Endodermal cell (in vitro differentiated cells): ENCODE results near the gene JAKMIP1. TPM values are rescaled to one million over a fixed set of nuclear protein-coding genes. Genes with fewer than 3 reads are reported as not detected.

Experiments
- DNase-seq: peaks from one replicate; pipeline ENCODE4 v3.0.0-alpha.2; 2017
- H3K27ac ChIP-seq: 2 replicates; pipeline ENCODE4 v1.5.1; 2013; ENCODE audit warnings: mild to moderate bottlenecking, low read depth, low read length, moderate library complexity
- H3K27me3 ChIP-seq: 2 replicates; pipeline ENCODE4 v1.6.1; 2013; ENCODE audit warnings: mild to moderate bottlenecking, low read length, moderate library complexity; ENCODE audit not compliant: insufficient read depth, control insufficient read depth, poor library complexity, severe bottlenecking
- H3K36me3 ChIP-seq: 2 replicates; pipeline ENCODE4 v1.7.0; 2013; ENCODE audit warnings: mild to moderate bottlenecking, low read length, moderate library complexity; ENCODE audit not compliant: control insufficient read depth, insufficient read depth
- H3K4me1 ChIP-seq: one replicate; pipeline ENCODE4 v1.7.0; 2013; ENCODE audit warnings: low read length; ENCODE audit not compliant: control insufficient read depth, insufficient read depth
- H3K4me3 ChIP-seq: 2 replicates; pipeline ENCODE4 v1.5.1; 2013; ENCODE audit warnings: mild to moderate bottlenecking, low read length, moderate library complexity
- H3K9ac ChIP-seq: 2 replicates; pipeline ENCODE4 v1.6.1; 2013; ENCODE audit warnings: mild to moderate bottlenecking, low read length, moderate library complexity; ENCODE audit not compliant: poor library complexity, severe bottlenecking; ENCODE audit errors: extremely low read depth
- H3K9me3 ChIP-seq: 2 replicates; pipeline ENCODE4 v1.6.1; 2013; ENCODE audit warnings: mild to moderate bottlenecking, low read length, moderate library complexity; ENCODE audit not compliant: control insufficient read depth
- H3K27ac Mint-ChIP-seq: 2 replicates; pipeline ENCODE4 v1.8.0; 2020; ENCODE audit warnings: mixed read lengths
- H3K27me3 Mint-ChIP-seq: 2 replicates; pipeline ENCODE4 v1.8.0; 2021; ENCODE audit warnings: mild to moderate bottlenecking, mixed read lengths; ENCODE audit not compliant: insufficient read depth
- H3K36me3 Mint-ChIP-seq: 2 replicates; pipeline ENCODE4 v1.8.0; 2020; ENCODE audit warnings: low read depth, mixed read lengths
- H3K4me1 Mint-ChIP-seq: 2 replicates; pipeline ENCODE4 v1.8.0; 2020; ENCODE audit warnings: mixed read lengths
- H3K4me3 Mint-ChIP-seq: 2 replicates; pipeline ENCODE4 v1.8.0; 2020; ENCODE audit warnings: mild to moderate bottlenecking, moderate library complexity, mixed read lengths
- H3K9me3 Mint-ChIP-seq: 2 replicates; pipeline ENCODE4 v1.8.0; 2020; ENCODE audit warnings: mild to moderate bottlenecking, mixed read lengths
- WGBS, 2 experiments: methylation state at CpG; one replicate each; pipeline versions ENCODE4 v1.1.5 to v1.1.7; 2013; ENCODE audit warnings: missing lambda C conversion rate in 2 of 2, mixed read lengths in 1 of 2; ENCODE audit not compliant: insufficient coverage in 1 of 2, insufficient read length in 1 of 2; 5-methylcytosine and 5-hydroxymethylcytosine counted together
- total RNA-seq, 2 donors: library from RNA; stranded (reverse); fragmentation: NEBNext Ultra II Directional in 1 of 2; extraction: Animal tissue kit (Norgen Biotek cat#: 25700) in 1 of 2; gene quantifications; 2 replicates in 1 of 2; 3 replicates in 1 of 2; pipeline ENCODE4 v1.2.1, GENCODE V29; 2021
- TF ChIP-seq, protein P1 (sequence below): fragments of 200-600 bp; sonication (generic); conservative IDR thresholded peaks from 2 replicates; pipeline ENCODE4 v1.5.0; 2021; ENCODE audit warnings: antibody characterized with exemption, mild to moderate bottlenecking

JAKMIP1 gene
- total RNA-seq, 2 donors from 2014 or later = 10.4 to 11.2 TPM

DNA sequence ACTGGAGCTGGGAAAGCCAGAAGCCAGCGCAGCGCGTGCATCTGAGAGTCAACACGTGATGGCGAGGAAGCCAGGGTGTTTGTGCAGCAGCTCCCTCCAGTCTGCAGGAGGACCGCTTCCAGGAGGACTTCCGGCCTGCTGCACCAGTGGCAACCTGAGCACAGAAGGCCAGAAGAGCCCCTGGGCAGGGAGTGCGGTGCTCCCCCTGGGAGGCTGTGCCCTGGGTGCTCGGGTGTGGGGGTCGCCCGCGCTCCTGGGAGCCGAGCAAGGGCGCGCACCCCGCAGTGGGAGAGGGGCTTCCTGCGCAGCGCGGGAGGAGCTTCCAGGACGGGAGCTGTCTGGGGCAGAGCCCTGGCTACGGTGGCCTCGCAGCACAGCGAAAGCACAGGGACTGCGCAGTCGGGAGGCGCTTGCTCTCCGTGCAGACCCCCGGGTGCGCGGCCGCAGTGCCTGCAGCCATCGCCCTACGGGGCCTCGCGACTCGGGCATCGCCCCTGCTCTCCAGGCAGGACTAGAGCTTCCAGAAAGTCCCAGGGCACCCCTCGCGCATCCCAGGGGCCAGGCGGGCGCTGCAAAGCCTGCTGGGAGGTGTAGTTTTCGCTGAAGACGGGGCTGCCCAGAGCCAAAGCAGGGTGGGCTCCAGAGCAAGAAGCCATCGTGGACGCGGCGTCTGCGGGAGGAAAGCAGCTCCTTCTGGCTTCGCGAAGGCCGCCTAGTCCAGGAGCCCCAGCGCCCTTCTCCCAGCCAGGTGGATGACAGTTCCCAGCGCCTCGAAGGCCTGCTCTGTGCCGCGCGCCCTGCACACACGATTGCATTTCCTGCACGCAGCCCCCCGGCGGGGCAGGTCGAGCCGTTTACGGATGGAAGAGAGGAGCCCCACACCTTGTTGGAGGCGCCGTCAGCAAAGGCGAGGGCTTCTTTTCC lies 45.2 kb upstream of the JAKMIP1 start:
- Mint-ChIP-seq H3K4me1 (peaks cover 13% of the 10 kb centered on the region), H3K36me3 (no peaks in the 10 kb centered on the region), H3K27ac (no peak overlapping the region), H3K27me3 (peaks cover 33% of the 10 kb centered on the region), H3K4me3 (peak overlapping the region; percentile 59), H3K9me3 (peaks cover 4% of the 10 kb centered on the region)
- 71 to 73% methylated on average over 35 to 67 of the region's 67 CpGs for WGBS, 2 experiments
- Histone ChIP-seq H3K4me3 (no peak overlapping the region), H3K9ac (no peak overlapping the region), H3K36me3 (no peaks in the 10 kb centered on the region), H3K9me3 (peaks cover 14% of the 10 kb centered on the region), H3K27ac (no peak overlapping the region), H3K4me1 (no peaks in the 10 kb centered on the region), H3K27me3 (no peaks in the 10 kb centered on the region)
- peak; percentile 90 for DNase-seq
- TF ChIP-seq, protein P1, sequence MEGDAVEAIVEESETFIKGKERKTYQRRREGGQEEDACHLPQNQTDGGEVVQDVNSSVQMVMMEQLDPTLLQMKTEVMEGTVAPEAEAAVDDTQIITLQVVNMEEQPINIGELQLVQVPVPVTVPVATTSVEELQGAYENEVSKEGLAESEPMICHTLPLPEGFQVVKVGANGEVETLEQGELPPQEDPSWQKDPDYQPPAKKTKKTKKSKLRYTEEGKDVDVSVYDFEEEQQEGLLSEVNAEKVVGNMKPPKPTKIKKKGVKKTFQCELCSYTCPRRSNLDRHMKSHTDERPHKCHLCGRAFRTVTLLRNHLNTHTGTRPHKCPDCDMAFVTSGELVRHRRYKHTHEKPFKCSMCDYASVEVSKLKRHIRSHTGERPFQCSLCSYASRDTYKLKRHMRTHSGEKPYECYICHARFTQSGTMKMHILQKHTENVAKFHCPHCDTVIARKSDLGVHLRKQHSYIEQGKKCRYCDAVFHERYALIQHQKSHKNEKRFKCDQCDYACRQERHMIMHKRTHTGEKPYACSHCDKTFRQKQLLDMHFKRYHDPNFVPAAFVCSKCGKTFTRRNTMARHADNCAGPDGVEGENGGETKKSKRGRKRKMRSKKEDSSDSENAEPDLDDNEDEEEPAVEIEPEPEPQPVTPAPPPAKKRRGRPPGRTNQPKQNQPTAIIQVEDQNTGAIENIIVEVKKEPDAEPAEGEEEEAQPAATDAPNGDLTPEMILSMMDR = no peak

DNA sequence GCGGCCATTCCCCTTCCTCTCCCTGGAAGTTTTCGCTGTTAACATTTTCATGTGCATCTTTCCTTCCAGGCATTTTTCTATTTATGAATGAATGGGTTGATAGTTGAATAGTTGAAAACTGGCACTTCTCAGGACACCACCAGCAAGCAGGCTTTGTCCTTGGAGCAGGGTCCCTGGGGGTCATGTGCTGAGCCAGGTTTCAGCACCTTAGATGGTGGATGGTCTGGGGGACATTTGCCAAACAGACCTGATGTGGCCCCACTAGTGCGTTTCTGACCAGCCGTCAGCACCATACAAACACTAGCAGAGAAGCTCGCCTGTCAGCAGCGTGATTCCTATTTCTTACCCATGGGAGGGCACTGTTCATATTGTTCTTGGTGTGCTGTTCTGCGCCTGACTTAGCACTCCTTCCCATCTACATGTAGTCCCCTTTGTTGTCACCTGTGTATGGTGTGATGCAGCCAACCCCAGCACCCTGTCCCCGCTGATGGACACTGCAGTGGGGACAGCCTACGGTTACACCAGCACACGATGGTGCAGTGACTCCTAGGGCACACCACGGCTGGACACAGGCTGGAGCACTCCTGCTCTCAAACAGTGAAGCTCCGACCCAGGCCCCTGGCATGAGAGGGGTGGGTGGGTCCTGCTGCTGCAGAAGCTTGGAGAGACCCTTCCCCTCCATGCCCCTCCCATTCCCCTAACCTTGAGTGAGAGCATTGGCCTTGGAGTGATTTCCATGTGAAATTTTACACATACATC lies 42.1 kb upstream of the JAKMIP1 start:
- WGBS, 2 experiments = 83 to 85% methylated on average over 8 to 11 of the region's 12 CpGs
- Histone ChIP-seq H3K4me3 (no peak overlapping the region), H3K27me3 (no peaks in the 10 kb centered on the region), H3K9ac (no peak overlapping the region), H3K4me1 (no peaks in the 10 kb centered on the region), H3K27ac (no peak overlapping the region), H3K36me3 (no peaks in the 10 kb centered on the region), H3K9me3 (peaks cover 14% of the 10 kb centered on the region)
- peaks cover 4% of the 10 kb centered on the region for H3K9me3 Mint-ChIP-seq
- peak; percentile 41 for DNase-seq
- H3K36me3 Mint-ChIP-seq = no peaks in the 10 kb centered on the region
- peaks cover 33% of the 10 kb centered on the region for H3K27me3 Mint-ChIP-seq
- TF ChIP-seq, protein P1 = no peak
- H3K27ac Mint-ChIP-seq = no peak overlapping the region
- peaks cover 2% of the 10 kb centered on the region for H3K4me1 Mint-ChIP-seq
- no peak overlapping the region for H3K4me3 Mint-ChIP-seq

DNA sequence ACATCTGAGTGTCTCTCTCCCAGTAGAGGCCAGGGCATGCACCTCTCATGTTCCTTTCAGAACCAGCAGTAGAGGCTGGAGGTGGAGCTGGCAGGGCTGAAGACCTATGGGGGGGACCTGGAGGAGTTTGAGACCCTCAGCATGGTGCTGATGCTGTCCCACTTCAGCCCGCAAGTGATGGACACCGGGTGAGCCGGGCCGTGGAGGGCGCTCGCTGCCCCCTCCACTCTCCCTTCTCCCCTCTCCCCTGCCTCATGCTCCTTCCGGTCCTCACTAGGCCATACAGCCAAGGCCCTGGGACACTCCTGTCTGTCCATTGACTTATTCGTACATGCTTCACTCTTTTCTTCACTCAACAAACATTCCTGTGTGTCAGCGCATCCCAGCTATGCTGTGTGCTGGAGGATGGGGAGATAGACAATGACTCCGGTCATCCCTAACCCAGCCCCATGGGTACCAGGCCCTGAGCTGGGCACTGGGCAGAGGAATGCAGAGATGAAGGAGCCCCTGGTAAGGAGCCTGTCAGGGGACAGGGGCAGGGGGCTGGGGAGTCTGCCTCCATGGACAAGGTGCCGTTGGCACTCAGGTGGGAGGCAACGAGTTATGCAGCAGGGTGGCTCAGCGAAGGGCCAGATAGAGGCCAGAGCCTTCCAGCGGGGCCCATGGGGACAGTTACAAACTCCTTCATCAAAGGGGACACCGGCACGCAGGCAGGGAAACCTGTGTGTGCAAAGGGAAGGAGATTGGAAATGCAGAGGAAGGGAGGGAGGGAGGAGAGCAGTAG lies 40.9 kb upstream of the JAKMIP1 start:
- H3K4me3 Mint-ChIP-seq = no peak overlapping the region
- peaks cover 31% of the 10 kb centered on the region for H3K27me3 Mint-ChIP-seq
- TF ChIP-seq, protein P1 = no peak
- H3K27ac Mint-ChIP-seq = no peak overlapping the region
- no peaks in the 10 kb centered on the region for H3K36me3 Mint-ChIP-seq
- H3K9ac ChIP-seq = no peak overlapping the region
- peaks cover 4% of the 10 kb centered on the region for H3K9me3 Mint-ChIP-seq
- no peak overlapping the region for H3K4me3 ChIP-seq
- peaks cover 2% of the 10 kb centered on the region for H3K4me1 Mint-ChIP-seq
- H3K9me3 ChIP-seq = peaks cover 14% of the 10 kb centered on the region
- no peaks in the 10 kb centered on the region for H3K27me3 ChIP-seq
- H3K27ac ChIP-seq = no peak overlapping the region
- no peak for DNase-seq
- H3K36me3 ChIP-seq = no peaks in the 10 kb centered on the region
- no peaks in the 10 kb centered on the region for H3K4me1 ChIP-seq
- WGBS, 2 experiments = 91 to 94% methylated on average over 11 to 16 of the region's 16 CpGs
